ENCODE measurements around the gene TF.
A peak's percentile ranks its signal among the peaks of the same experiment; 100 is the strongest.

The TF gene

DNA sequence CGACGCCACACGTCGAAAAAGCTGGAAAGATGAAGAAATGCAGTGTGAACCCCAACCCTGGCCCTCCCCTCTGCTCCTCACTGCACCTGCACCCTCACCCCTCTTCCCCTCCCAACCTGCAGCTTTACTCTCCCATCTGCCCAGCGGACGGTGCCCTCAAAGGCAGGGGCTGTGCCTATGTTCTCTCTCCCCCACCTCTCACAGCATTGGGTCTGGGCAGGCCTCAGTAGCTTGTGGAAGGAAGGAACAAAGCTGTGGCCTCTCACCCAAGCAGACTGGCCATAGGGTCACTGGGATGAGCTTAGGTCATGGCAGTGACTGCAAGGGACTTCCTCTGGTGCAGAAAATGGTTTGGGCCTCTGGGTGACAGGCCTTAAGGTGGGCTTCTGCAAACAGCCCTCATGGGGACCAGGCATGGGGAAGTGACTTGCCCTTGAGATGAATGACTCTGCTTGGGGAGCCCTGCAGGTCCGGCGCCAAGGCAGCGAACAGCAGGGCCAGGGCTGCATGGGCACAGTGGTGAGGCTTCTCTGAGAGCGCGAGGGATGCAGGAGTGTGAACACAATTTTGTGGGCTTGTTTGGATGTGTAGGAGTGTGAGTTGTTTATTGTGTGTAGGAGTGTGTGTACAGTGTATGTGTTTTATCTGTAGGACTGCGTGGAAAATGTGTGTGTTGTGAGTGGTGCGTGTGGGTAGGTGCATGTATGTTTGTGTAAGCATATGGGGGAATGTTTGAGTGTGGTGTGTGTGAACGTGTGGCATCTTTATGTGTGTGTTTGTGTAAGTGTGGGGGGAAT, 88.6 kb downstream of the TF start:
- DNase-seq (ENCODE audit: low spot score), result no peak
- FAIRE-seq, result no peak

DNA sequence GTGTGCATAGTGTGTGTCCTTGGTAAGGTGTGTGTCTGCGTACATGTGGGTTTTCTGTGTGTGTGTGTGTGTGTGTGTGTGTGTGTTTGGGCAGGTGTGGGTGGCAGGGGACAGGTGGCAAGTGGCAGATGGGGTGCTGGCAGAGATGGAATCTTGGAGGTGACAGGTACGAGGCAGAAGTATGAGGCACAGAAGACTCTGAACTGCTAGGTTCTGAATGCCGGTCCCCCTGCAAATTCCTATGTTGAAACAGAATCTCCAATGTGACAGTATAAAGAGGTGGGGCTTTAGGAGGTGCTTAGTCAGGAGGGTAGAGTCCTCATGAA, 89.2 kb downstream of the TF start:
- DNase-seq (ENCODE audit: low spot score) (no peak), FAIRE-seq (no peak)

DNA sequence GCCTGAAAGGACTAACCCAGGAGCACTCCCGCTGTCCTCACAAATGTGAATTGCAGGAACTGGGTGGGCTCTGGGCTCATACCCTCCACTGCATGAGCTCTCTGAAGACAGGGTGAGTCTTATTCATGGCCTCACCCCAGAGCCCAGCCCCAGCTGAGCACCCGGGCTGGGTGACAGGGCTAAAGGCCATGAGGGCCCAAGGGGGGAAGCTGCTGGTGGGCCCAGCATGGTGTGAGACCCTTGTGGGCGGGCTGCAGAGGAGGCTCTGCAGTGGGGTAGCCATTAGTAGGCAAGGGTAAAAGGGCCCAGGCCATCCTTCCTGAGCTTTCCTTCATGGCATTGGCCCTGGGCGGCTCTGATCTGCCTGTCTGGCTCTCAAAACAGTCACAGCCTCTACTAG, 89.8 kb downstream of the TF start:
- no peak for FAIRE-seq
- no peak for DNase-seq (ENCODE audit: low spot score)

DNA sequence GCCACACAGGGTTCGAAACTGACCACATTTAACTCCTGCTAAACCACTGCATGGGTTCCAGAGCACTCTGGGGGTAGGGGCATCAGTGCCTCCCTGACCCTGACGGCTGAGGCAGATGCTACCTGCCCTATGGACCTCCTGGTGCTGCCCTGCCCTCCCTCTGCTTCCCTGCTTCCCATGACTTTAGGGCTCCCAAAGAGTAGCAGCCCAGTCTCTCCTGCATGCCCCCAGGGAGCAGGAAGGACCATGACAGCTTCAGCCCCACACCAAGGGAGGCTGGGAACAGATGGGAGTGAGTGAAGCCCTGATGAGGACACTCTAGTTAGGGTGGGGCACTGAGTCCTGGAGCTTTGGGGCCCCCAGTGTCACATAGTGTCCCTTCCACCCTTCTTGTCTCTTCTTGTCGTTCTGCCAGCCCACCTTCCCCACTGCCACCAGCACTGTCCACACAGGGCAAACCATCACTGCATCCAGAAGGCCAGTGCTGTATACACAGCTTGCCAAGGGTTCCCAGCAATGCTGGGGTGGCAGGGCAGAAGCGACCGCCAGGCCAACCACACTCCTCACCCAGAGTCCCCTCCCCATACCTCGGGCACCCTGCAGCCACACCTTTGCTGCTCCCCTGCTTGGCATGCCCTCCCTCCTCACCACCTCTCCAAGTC, 90.4 kb downstream of the TF start:
- no peak for DNase-seq (ENCODE audit: low spot score)
- no peak for FAIRE-seq

DNA sequence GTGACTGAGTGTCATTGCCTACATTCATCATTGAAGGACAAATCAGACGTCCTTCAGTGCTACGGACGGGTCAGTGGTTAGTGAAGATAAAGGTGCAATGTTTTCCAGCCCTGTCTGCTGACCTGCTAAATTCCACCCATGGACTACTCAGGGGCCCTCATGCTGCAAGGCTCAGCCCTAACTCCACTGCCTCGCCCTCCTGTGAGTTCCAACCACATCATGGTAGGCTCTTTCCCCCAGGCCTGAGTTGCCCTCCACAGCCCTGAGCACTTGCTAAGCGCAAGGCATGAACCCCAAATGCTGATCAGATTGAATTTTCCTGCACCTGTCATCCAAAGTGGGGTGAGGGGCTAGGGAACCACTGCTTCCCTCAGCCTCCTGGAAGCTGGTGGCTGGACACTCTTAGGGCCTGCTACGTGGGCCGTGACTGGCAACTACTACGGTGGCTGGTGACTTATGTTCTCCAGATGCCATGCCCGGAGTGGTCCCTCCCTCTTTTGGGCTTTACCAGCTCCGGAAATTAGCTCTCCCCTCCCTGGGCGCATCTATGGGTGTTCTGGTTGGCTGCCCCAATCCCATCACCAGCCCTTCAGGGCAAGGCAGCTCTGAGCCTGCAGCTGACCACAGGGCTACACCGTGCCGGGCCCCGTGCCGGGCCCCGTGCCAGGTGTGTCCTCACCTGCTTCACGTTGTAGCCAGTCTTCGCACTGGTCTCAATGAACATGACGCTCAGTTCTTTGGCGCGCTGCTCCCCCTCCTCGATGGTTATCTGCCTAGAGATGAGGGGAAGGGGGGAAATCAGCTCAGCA, 91.5 kb downstream of the TF start:
- DNase-seq (ENCODE audit: low spot score) (no peak), FAIRE-seq (no peak)

DNA sequence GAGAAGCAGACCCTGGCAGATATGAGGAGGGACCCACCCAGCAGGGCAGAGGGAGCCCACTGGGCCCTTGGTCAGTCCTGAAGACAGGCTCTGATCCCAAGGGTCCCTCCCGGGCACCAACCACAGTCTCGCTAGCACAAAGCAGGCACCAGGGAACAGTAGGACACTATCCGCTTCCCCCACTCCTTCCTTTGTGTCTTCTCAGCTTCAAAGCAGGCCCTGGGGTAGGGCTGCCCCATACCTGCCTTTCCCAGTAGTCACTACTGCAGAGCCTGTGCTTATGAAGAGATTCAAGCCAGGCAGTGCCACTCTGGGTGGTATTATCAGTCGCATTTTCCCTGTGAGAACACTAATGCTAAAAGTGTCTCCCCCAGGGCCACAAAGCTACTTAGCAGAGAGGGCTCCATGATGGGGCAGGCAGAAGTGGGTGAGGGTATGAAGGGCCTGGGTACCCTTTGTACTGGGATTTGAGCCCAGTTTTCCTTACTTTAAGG, 92.2 kb downstream of the TF start:
- no peak for FAIRE-seq
- DNase-seq (ENCODE audit: low spot score), result no peak

DNA sequence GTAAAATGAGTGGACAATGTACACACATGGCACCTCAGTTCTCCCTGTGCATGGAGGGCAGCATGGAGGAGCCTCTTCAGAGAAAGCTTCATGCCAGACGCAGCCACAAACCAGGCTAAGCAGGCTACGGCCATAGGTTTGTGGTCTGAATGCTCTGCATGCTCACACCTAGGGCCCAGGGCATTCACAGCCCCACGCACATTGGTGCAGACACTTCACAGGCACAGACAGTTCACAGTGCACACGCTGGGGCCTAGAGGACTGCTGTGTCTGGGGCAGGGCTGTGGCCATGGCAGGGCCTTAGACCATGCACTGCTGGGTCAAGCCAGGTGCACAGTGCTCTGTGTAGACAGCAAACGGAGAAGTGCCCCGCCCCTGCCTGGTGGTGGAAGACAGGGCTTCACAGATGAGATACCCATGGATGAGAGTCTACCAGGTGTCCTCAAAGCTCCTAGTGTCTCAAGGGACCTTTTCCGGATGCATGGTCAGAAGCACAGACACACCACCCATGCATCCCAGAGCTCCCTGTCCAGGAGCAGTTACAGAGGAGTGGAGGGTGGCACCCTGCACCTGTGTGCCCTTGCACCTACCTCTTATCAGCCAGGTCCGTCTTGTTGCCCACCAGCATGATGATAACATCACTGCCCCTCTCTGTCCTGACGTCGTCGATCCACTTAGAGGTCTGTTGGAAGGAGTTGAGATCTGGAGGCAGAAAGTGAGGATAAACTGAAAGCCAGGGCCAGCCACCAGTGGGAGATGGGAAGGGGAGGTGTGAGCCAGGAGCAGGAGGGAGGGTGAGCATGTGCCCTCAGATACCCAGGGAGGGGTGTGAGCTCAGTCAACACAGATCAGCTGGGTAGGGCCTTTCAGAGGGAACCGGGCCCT, 93.0 kb downstream of the TF start:
- FAIRE-seq (no peak), DNase-seq (ENCODE audit: low spot score) (no peak)

DNA sequence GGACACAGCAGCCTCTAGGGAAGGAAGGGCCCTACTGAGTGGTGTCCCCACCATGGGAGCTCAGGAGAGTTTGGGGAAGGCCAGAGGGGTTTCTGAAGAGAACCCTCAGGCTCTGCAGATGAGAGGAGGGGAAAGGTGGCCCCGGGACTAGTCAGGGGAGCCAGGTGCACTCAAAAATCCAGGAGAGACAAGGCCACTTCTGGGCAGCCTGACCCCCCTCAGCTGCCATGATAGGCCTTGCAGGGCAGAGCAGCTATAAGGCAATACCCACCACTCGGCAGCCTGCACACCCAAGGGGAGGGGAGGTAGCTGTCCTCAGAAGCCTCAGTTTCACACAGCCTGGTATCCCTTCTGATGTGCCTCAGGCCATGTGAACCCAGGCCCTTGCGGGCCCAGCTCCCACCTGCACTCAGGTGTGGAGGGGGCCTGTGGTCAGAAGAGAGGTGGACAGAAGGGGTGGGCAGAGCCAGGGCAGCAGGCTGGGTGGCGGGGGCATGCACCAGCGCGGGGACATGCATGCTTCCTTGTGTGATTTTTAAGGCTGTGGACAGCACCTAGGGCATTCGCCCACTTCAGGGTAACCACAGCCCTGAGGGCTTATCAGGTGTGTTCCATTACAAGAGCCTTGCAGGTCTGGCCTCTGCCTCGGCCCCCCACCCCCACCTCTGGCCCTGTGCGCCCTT, 94.0 kb downstream of the TF start:
- DNase-seq (ENCODE audit: low spot score), result no peak
- no peak for FAIRE-seq

DNA sequence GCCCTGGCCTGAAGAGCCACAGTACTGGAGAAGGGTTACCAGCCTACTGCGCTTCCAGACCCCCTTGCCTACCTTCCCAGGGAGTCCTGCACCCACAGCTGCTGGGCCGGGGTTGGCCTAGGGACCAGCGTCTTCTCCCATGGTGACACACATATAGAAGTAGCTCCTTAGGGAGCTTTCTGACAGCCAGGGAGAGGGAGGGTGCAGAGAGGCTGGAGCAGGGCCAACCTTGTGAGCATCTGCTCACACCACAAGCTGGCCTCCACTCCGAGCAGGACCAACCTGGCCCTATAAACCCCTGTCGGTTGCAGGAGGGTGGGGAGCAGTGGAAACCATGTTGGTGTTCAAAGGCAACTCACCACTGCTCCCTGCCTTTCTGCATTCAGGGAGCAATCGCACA, 94.6 kb downstream of the TF start:
- DNase-seq (ENCODE audit: low spot score) (no peak), FAIRE-seq (no peak)

DNA sequence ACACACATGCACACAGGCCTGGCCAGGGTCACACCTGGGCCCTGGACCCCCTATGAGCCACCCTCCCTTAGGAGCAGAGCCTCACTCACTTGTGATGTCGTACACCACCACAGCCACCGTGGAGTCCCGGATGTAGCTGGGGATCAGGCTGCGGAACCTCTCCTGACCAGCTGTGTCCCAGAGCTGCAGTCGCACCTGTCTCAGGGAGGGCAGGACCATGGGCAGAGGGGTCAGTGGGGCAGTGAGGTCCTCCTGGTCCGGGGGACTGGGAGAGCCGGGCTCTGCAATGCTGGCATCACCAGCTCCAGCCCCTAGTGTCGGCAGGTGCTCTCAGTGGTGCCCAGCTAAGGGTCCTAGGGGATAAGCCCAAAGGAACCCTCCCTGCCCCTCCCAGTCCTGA, 95.0 kb downstream of the TF start:
- FAIRE-seq (no peak), DNase-seq (ENCODE audit: low spot score) (no peak)

DNA sequence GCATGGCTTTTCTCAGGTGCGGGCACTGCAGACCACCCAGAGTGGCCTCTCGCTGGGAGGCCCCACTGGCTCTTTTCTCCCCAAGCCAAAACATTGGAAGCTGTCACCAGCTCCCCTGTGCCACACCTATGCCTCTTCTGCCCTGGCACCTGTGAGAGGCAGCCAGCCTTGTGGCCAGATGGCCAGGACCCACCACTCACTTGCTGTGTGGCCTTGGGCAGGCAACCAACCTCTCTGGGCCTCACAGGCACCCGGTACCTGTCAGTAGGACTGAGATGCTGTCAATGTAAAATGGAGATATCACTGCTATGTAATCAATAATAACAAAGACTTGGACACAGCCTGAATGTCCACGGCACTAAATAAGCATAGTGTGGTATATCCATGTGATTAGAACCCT, 96.0 kb downstream of the TF start:
- no peak for FAIRE-seq
- DNase-seq (ENCODE audit: low spot score), result no peak

DNA sequence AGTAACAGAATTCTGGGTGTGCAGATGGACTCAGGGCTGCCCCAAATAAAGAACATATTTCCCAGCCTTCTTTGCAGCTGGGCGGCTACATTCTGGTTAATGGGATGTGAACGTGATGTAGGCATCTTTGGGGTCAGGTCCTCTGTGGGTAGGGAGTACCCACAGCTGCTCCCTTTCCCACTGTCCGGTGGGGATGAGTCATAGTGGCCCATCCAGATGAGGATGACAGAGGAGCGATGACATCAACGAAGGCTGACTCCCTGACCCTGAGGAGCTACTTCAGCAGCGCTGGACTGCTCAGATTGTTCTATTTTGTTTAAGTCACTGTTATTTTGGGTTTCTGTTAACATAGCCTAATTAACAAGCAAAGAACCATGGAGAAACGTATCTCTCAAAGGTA, 97.4 kb downstream of the TF start:
- FAIRE-seq (no peak), DNase-seq (ENCODE audit: low spot score) (peak; percentile 35)

DNA sequence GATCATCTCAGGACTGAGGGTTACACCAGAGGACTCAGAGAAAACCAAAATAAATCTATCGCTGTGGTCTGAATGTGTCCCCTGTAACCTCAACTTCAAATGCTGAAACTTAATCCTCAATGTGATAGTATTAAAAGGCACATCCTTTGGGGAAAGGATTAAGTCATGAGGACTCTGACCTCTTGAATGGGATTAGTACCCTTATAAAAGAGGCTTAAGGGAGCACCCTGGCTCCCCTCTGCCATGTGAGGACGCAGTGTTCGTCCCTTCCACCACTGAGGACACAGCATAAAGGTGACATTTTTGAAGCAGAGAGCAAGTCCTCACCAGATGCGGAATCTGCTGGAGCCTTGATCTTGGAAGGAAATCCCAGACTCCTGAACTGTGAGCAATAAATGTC, 98.9 kb downstream of the TF start:
- no peak for DNase-seq (ENCODE audit: low spot score)
- no peak for FAIRE-seq
